Stomach (tissue), 9 donors: ENCODE measurements around the gene LRP4. TPM values are rescaled to one million over a fixed set of nuclear protein-coding genes. Genes with fewer than 3 reads are reported as not detected.

Experiments used
- DNase-seq, 2 donors: peaks; one replicate each; pipeline versions ENCODE4 v3.0.0 to v3.0.0-alpha.2; 2013 to 2019
- H3K27ac ChIP-seq, 5 donors: fragments of 200-600 bp in 4 of 5; sonication (generic) in 4 of 5; one replicate each; pipeline ENCODE4 v1.5.1; 2013 to 2019; ENCODE audit warnings: mild to moderate bottlenecking in 1 of 5, moderate library complexity in 1 of 5
- H3K27me3 ChIP-seq, 3 donors: fragments of 200-600 bp; sonication (generic); one replicate each; pipeline ENCODE4 v1.5.1; 2017 to 2019; ENCODE audit warnings: mixed run types in 1 of 3
- H3K36me3 ChIP-seq, 4 donors: fragments of 200-600 bp; sonication (generic); 1 replicate in 3 of 4; 2 replicates in 1 of 4; pipeline ENCODE4 v1.5.1; 2016 to 2019
- H3K4me1 ChIP-seq, 4 donors: fragments of 200-600 bp; sonication (generic); one replicate each; pipeline ENCODE4 v1.5.1; 2016 to 2019
- H3K4me3 ChIP-seq, 4 donors: fragments of 200-600 bp; sonication (generic) in 3 of 4; one replicate each; pipeline ENCODE4 v1.5.1; 2016 to 2019; ENCODE audit warnings: mild to moderate bottlenecking in 1 of 4
- H3K9me3 ChIP-seq, 4 donors: fragments of 200-600 bp; sonication (generic); one replicate each; pipeline ENCODE4 v1.5.1; 2016 to 2019
- CTCF ChIP-seq, 7 experiments: fragments of 450-650 bp in 4 of 7; fragments of 200-600 bp in 3 of 7; sonication (generic) in 3 of 7; IDR thresholded peaks; one replicate each; pipeline ENCODE4 v1.5.1; 2016 to 2019; ENCODE audit warnings: antibody characterized with exemption in 7 of 7, control low read depth in 2 of 7, mild to moderate bottlenecking in 1 of 7
- EP300 ChIP-seq: sonication (generic); formaldehyde crosslinking; IDR thresholded peaks from one replicate; pipeline ENCODE4 v1.6.1; 2017; ENCODE audit warnings: antibody characterized with exemption
- POLR2A ChIP-seq, 4 donors: fragments of 450-650 bp; IDR thresholded peaks; one replicate each; pipeline ENCODE4 v1.6.1; 2016; ENCODE audit warnings: antibody characterized with exemption in 4 of 4, control low read depth in 2 of 4, mild to moderate bottlenecking in 1 of 4, moderate library complexity in 1 of 4
- POLR2AphosphoS5 ChIP-seq, 3 donors: sonication (generic); formaldehyde crosslinking; IDR thresholded peaks; one replicate each; pipeline ENCODE4 v1.6.1; 2016; ENCODE audit warnings: antibody characterized with exemption in 3 of 3
- WGBS, 5 donors: extraction: QIAGEN DNeasy Blood & Tissue Kit in 3 of 5; methylation state at CpG; one replicate each; pipeline versions ENCODE4 v1.1.5 to v1.1.7; 2013 to 2018; 5-methylcytosine and 5-hydroxymethylcytosine counted together
- intact Hi-C: fragments of 100-400 bp; cut with DNase I; formaldehyde crosslinking; loops from one replicate; pipeline ENCODE4 v1.15.1; 2023; ENCODE audit warnings: low total_unique reads
- polyA plus RNA-seq, 3 donors: library from polyadenylated mRNA; stranded (reverse); fragments of 200-250 nt; gene quantifications; one replicate each; pipeline ENCODE4 v1.2.3, GENCODE V29; 2013
- total RNA-seq, 5 donors: library from RNA; depleted of rRNA; stranded (reverse); fragments of >200 nt; gene quantifications; one replicate each; pipeline versions ENCODE4 v1.1.0 to v1.2.3, GENCODE V29; 2014 to 2016
- donor health status: healthy with polysubstance abuse.
- donor health status: Bipolar disorder and iron deficiency.
- donor health status: healthy.

Gene LRP4
- total and polyA plus RNA-seq, 8 donors = 2.0 to 29.2 (median 7.0) TPM

- H3K27ac ChIP-seq = no peak overlapping the region
- TF ChIP-seq POLR2A (IDR thresholded peaks at IDR 0.05) = no peak
- no peak for TF ChIP-seq CTCF (IDR thresholded peaks at IDR 0.05)
- TF ChIP-seq EP300 = no peak
- TF ChIP-seq POLR2AphosphoS5 (IDR thresholded peaks at IDR 0.05) = no peak
- H3K4me1 ChIP-seq = peaks cover 0 to 21% (median 14%) of the 10 kb centered on the region in 4 donors
- intact Hi-C loops = no loop called here
- whole genome bisulfite sequencing, 5 donors = 69 to 89% (median 74%) methylated on average over 2 of the region's 2 CpGs
- no peak overlapping the region for H3K4me3 ChIP-seq
- H3K9me3 ChIP-seq = no peaks in the 10 kb centered on the region
- peaks cover 0 to 65% (median 40%) of the 10 kb centered on the region in 4 donors for H3K36me3 ChIP-seq
- no peaks in the 10 kb centered on the region for H3K27me3 ChIP-seq
- DNase-seq = no peak
Measured at GRCh38 chr11:46892109-46892508, 26.2 kb downstream of the LRP4 start.

- intact Hi-C loops = no loop called here
- peaks cover 0 to 72% (median 45%) of the 10 kb centered on the region in 4 donors for H3K36me3 ChIP-seq
- no peak for DNase-seq
- H3K4me1 ChIP-seq = peaks cover 0 to 11% (median 8%) of the 10 kb centered on the region in 4 donors
- H3K27ac ChIP-seq = no peak overlapping the region
- H3K9me3 ChIP-seq = no peaks in the 10 kb centered on the region
- no peak overlapping the region for H3K4me3 ChIP-seq
- H3K27me3 ChIP-seq = no peaks in the 10 kb centered on the region
- TF ChIP-seq POLR2A (IDR thresholded peaks at IDR 0.05) = no peak
- TF ChIP-seq EP300 = no peak
- TF ChIP-seq CTCF (IDR thresholded peaks at IDR 0.05) = no peak
- TF ChIP-seq POLR2AphosphoS5 (IDR thresholded peaks at IDR 0.05) = no peak
- 91 to 100% (median 94%) methylated on average over 2 of the region's 2 CpGs for WGBS, 5 donors
Measured at GRCh38 chr11:46890665-46891064, 27.7 kb downstream of the LRP4 start.

DNA sequence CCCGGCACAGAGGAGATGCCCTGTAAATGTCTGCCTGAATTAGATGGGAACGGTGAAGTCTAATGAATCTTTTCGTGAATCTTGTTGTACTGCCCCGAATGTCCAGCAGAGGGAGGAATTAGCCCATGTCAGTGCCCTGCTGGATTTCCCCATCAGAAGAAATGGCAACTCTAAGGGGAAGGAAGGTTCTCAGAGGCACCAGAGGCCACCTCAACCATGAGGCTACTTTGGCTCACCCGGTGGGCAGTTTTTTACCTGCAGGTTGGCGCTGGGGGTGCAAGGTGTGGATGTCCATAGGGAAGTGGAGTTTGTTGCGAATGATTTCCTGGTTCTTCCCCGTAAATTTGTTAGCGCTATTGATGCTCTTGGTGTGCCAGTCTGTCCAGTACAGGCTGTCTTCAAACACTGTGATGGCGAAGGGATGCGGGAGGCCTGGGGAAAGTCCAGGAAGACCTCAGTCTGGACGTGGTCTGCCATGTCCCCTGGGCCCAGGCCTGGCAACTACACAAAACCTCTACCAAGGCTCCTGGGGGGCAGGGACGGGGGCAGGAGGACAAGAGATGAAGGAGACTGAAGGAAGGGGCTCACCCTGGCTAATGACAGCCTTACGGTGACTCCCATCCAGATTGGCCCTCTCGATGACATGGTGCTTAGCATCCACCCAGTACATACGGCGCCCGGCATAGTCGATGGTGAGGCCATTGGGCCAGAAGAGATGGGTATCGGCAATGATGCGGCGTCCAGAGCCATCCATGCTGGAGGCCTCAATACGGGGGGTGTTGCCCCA is 28.5 kb downstream of the LRP4 start:
- H3K36me3 ChIP-seq = peaks cover 0 to 72% (median 47%) of the 10 kb centered on the region in 4 donors
- H3K4me3 ChIP-seq = no peak overlapping the region
- intact Hi-C loops = loop anchor here (2.0 kb wide), 1 partner anchor 265 kb away; no protein-coding TSS in a partner anchor
- WGBS, 5 donors = 63 to 70% (median 64%) methylated on average over 22 to 23 of the region's 23 CpGs
- DNase-seq = peak; percentile 81 to 89
- no peak for TF ChIP-seq POLR2A (IDR thresholded peaks at IDR 0.05)
- TF ChIP-seq EP300 = no peak
- TF ChIP-seq CTCF (IDR thresholded peaks at IDR 0.05) = peak in 5 of 7 experiments; percentile 79 to 95 (median 88)
- peak in 1 of 3 donors; percentile 68 for TF ChIP-seq POLR2AphosphoS5 (IDR thresholded peaks at IDR 0.05)
- H3K9me3 ChIP-seq = no peaks in the 10 kb centered on the region
- peaks cover 0 to 3% (median 1%) of the 10 kb centered on the region in 4 donors for H3K4me1 ChIP-seq
- H3K27ac ChIP-seq = no peak overlapping the region
- H3K27me3 ChIP-seq = no peaks in the 10 kb centered on the region

DNA sequence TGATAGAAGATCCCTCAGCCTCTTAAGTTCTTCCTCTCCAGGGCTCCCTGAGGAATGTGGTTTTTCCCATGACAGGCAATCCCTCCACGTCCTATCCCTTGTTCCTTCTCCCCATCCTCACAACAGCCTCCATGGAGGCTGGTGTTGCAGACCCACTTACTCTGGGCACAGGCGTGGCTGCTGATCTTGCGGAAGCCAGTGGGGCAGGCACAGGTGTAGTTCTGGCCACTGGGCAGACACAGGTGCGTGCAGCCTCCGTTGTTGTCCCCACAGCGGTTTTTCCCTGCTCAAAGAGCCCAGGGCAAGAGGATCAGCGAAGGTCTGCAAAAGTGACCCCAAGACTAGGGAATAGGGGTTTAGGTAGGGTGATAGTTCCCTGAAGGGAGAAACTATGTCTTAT is 29.1 kb downstream of the LRP4 start:
- Histone ChIP-seq H3K36me3 (peaks cover 0 to 70% (median 42%) of the 10 kb centered on the region in 4 donors), H3K27me3 (no peaks in the 10 kb centered on the region), H3K27ac (no peak overlapping the region), H3K4me1 (no peaks in the 10 kb centered on the region), H3K4me3 (no peak overlapping the region), H3K9me3 (no peaks in the 10 kb centered on the region)
- no peak for DNase-seq
- intact Hi-C loops = loop anchor here (2.0 kb wide), 1 partner anchor 266 kb away; no protein-coding TSS in a partner anchor
- TF ChIP-seq EP300 = no peak
- TF ChIP-seq CTCF (IDR thresholded peaks at IDR 0.05) = no peak
- TF ChIP-seq POLR2A (IDR thresholded peaks at IDR 0.05) = no peak
- TF ChIP-seq POLR2AphosphoS5 (IDR thresholded peaks at IDR 0.05) = no peak
- WGBS, 5 donors = 75 to 84% (median 82%) methylated on average over 7 of the region's 7 CpGs
